Measurements from ENCODE around the gene TDRD1. TPM values are rescaled to one million over a fixed set of nuclear protein-coding genes. Genes with fewer than 3 reads are reported as not detected.

TDRD1 gene
- total RNA-seq, 4 donors from 2014 or later = under 0.01 to 0.42 (median 0.22) TPM; not detected in 1

GRCh38 chr10:114281461-114281860, 102.3 kb downstream of the TDRD1 start:
- no peaks in the 10 kb centered on the region for H3K36me3 ChIP-seq
- peaks cover 0 to 4% (median 0%) of the 10 kb centered on the region in 4 donors for H3K4me1 ChIP-seq
- H3K4me3 ChIP-seq = no peak overlapping the region
- H3K27ac ChIP-seq = no peak overlapping the region
- TF ChIP-seq EP300 (IDR thresholded peaks at IDR 0.05) = no peak
- no peak for TF ChIP-seq CTCF (IDR thresholded peaks at IDR 0.05)
- no peak for TF ChIP-seq POLR2A (IDR thresholded peaks at IDR 0.05)
- H3K27me3 ChIP-seq = no peaks in the 10 kb centered on the region
- DNase-seq (ENCODE audit: low spot score in 2 of 2) = no peak
- no peaks in the 10 kb centered on the region for H3K9me3 ChIP-seq
- WGBS, 2 donors = 67 to 74% methylated on average over 4 to 5 of the region's 5 CpGs

Small RNAs within 50 kb of the gene (small RNA-seq; reads per million reads assigned to genes)
- gene RF02277 = not detected

Other genes starting within 250 kb of the TDRD1 start
- gene ADRB1, start 135.5 kb upstream of the TDRD1 start, total RNA-seq = 1 to 10 TPM in 2 of 4 donors, under 1 TPM in 2; 0.30 to 1.4 (median 1.1) TPM
- 10 to 100 TPM; 11.6 to 18.0 (median 14.4) TPM for gene CCDC186, start 5.2 kb upstream of the TDRD1 start, total RNA-seq
- gene VWA2, start 59.9 kb downstream of the TDRD1 start, total RNA-seq = 1 to 10 TPM in 2 of 4 donors, under 1 TPM in 2; 0.22 to 1.6 (median 1.0) TPM
- gene AFAP1L2, start 225.1 kb downstream of the TDRD1 start, total RNA-seq = 100 to 1,000 TPM in 3 of 4 donors, 10 to 100 TPM in 1; 96.3 to 176 (median 127) TPM

All from tibial nerve (tissue), 4 donors.